ENCODE data around the gene COL2A1. TPM values are rescaled to one million over a fixed set of nuclear protein-coding genes. Genes with fewer than 3 reads are reported as not detected.

The COL2A1 gene
- total RNA-seq, 3 donors from 2014 or later (not counting 1 experiment from before 2014, with no cell fraction given), result not detected

- intact Hi-C loops (cut with micrococcal nuclease), result no loop called here
- ATAC-seq (no peak), DNase-seq (no peak)
- no peaks in the 10 kb centered on the region for H3K36me3 Mint-ChIP-seq
- H3K9me3 Mint-ChIP-seq, result no peaks in the 10 kb centered on the region
- peaks cover 7% of the 10 kb centered on the region for H3K27me3 ChIP-seq (ENCODE audit: control insufficient read depth, insufficient read depth, low read length)
- no peak overlapping the region for H3K4me3 Mint-ChIP-seq
- H3K27me3 Mint-ChIP-seq (ENCODE audit: low read depth in 2 of 2), result peaks cover 34 to 35% of the 10 kb centered on the region in 2 donors
- H3K36me3 ChIP-seq (ENCODE audit: control insufficient read depth, insufficient read depth, low read length), result no peaks in the 10 kb centered on the region
- no peak overlapping the region for H3K27ac Mint-ChIP-seq
- H3K4me1 ChIP-seq (ENCODE audit: control insufficient read depth, insufficient read depth, low read length), result peaks cover 23% of the 10 kb centered on the region
- H3K9me3 ChIP-seq (ENCODE audit: control insufficient read depth, insufficient read depth, low read length), result no peaks in the 10 kb centered on the region
- TF ChIP-seq CTCF (IDR thresholded peaks at IDR 0.05), result no peak
- 96% methylated on average over 13 of the region's 13 CpGs for WGBS (ENCODE audit: insufficient coverage)
- no peak overlapping the region for H3K4me3 ChIP-seq (ENCODE audit: low read length)
- peaks cover 16 to 18% of the 10 kb centered on the region in 2 donors for H3K4me1 Mint-ChIP-seq
- H3K27ac ChIP-seq (ENCODE audit: low read length), result no peak overlapping the region
Observed at GRCh38 chr12:47991106-47992061, 12.9 kb downstream of the COL2A1 start.

- Histone ChIP-seq H3K27ac (ENCODE audit: low read length) (no peak overlapping the region), H3K9me3 (ENCODE audit: control insufficient read depth, insufficient read depth, low read length) (no peaks in the 10 kb centered on the region), H3K27me3 (ENCODE audit: control insufficient read depth, insufficient read depth, low read length) (peaks cover 7% of the 10 kb centered on the region), H3K4me1 (ENCODE audit: control insufficient read depth, insufficient read depth, low read length) (peaks cover 23% of the 10 kb centered on the region), H3K4me3 (ENCODE audit: low read length) (no peak overlapping the region), H3K36me3 (ENCODE audit: control insufficient read depth, insufficient read depth, low read length) (no peaks in the 10 kb centered on the region)
- intact Hi-C loops (cut with micrococcal nuclease), result no loop called here
- H3K27me3 Mint-ChIP-seq (ENCODE audit: low read depth in 2 of 2), result peaks cover 29 to 31% of the 10 kb centered on the region in 2 donors
- no peak for TF ChIP-seq CTCF (IDR thresholded peaks at IDR 0.05)
- peaks cover 16 to 18% of the 10 kb centered on the region in 2 donors for H3K4me1 Mint-ChIP-seq
- WGBS (ENCODE audit: insufficient coverage), result 13% methylated on average over 6 of the region's 7 CpGs
- H3K36me3 Mint-ChIP-seq, result no peaks in the 10 kb centered on the region
- H3K4me3 Mint-ChIP-seq, result no peak overlapping the region
- H3K9me3 Mint-ChIP-seq, result no peaks in the 10 kb centered on the region
- peak; percentile 61 to 93 (median 61) for ATAC-seq
- no peak overlapping the region for H3K27ac Mint-ChIP-seq
- peak in 1 of 2 donors; percentile 77 for DNase-seq
Observed at GRCh38 chr12:47990351-47991105, 13.7 kb downstream of the COL2A1 start.

- H3K4me1 ChIP-seq (ENCODE audit: control insufficient read depth, insufficient read depth, low read length), result peaks cover 23% of the 10 kb centered on the region
- Mint-ChIP-seq H3K4me3 (no peak overlapping the region), H3K27me3 (ENCODE audit: low read depth in 2 of 2) (peaks cover 22 to 23% of the 10 kb centered on the region in 2 donors), H3K4me1 (peaks cover 16 to 18% of the 10 kb centered on the region in 2 donors), H3K27ac (no peak overlapping the region), H3K36me3 (no peaks in the 10 kb centered on the region), H3K9me3 (no peaks in the 10 kb centered on the region)
- no peak for ATAC-seq
- no peak overlapping the region for H3K27ac ChIP-seq (ENCODE audit: low read length)
- 88% methylated on average over 12 of the region's 12 CpGs for WGBS (ENCODE audit: insufficient coverage)
- no peaks in the 10 kb centered on the region for H3K9me3 ChIP-seq (ENCODE audit: control insufficient read depth, insufficient read depth, low read length)
- TF ChIP-seq CTCF (IDR thresholded peaks at IDR 0.05), result no peak
- no peaks in the 10 kb centered on the region for H3K36me3 ChIP-seq (ENCODE audit: control insufficient read depth, insufficient read depth, low read length)
- peaks cover 7% of the 10 kb centered on the region for H3K27me3 ChIP-seq (ENCODE audit: control insufficient read depth, insufficient read depth, low read length)
- DNase-seq, result no peak
- no peak overlapping the region for H3K4me3 ChIP-seq (ENCODE audit: low read length)
- intact Hi-C loops (cut with micrococcal nuclease), result no loop called here
Observed at GRCh38 chr12:47989666-47990065, 14.6 kb downstream of the COL2A1 start.
